HG02938 (cell line): ENCODE results near the gene SYNGR4.

Experiments used
- ATAC-seq: cut with Tn5 transposase; IDR thresholded peaks from one replicate; pipeline ENCODE4 v1.9.1; 2021; ENCODE audit warnings: mild to moderate bottlenecking, moderate library complexity; ENCODE audit not compliant: unreplicated experiment

SYNGR4 gene

DNA sequence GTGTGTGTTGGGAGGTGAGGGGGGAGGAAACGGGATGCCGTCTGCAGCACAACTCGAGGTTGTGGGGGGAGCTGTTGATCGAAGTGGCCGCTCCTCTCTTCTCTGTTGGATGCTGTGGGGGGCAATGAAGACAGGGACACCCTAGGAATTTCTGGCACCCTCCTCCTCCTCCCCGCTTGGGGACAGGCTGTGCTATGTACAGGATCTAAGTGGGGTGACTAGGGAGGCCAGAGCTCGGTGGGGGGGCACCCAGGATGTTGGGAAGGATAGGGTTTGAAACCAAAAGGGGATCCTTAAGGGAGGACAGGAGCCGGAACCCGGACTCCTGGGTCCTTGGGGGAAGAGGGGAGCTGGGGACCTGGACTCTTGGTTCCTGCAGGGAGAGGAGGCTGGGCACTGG is 31.3 kb downstream of the SYNGR4 start:
- no peak for ATAC-seq

DNA sequence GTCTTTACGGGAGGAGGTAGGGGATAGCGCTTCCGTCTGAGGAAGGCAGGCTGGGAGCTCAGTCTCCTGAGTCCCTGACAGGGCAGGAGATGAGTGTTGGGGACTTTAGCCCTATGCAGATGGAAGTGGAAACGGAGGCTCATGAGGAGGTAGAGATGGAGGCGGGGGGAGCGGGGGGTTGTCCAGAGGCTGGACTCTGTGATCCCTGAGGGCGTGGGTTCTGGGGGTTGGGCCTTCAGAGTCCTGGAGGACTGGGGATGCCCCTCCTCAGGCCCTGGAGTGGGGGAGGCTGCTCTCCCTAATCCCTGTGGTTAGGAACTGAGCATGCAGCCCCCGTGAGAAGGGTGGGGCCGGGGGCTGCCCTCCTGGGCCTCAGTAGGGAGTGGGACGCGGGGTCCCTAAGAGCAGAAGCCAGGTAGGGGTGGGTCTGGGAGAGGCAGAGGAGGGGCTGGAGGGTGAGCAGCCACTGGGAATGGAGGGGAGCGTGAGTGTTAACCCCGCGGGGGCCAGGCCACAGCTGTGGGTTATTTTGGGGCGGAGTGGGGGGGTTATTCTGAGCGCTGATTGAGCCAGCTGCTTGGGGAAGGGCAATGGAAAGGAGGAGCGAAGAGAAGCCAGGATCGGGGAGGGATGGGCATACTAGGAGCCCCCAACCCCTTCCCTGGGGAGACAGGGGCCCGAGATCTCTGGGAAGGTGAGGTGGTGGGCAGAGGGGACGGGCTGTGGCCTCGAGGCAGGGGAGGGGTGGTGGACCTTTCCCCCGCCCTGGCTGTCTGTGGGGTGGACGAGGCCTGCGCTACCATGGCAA is 32.1 kb downstream of the SYNGR4 start:
- ATAC-seq: no peak

DNA sequence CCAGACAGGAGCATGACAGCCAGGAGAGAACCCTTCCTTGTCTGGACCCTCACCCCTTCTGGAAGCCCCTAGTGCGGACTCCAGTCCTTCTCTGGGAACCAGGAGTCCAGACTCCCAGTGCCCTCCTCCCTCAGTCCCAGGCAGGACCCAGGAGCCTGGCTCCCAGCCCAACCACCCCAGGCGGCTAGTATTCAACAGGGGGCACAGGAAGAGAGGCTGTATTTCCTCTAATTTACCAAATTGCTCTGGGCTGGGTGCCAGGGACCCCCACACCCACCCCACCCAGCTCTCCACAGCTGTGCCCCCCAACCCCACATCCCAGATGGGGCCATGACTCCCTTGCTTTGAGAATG is 32.6 kb downstream of the SYNGR4 start:
- ATAC-seq: no peak

DNA sequence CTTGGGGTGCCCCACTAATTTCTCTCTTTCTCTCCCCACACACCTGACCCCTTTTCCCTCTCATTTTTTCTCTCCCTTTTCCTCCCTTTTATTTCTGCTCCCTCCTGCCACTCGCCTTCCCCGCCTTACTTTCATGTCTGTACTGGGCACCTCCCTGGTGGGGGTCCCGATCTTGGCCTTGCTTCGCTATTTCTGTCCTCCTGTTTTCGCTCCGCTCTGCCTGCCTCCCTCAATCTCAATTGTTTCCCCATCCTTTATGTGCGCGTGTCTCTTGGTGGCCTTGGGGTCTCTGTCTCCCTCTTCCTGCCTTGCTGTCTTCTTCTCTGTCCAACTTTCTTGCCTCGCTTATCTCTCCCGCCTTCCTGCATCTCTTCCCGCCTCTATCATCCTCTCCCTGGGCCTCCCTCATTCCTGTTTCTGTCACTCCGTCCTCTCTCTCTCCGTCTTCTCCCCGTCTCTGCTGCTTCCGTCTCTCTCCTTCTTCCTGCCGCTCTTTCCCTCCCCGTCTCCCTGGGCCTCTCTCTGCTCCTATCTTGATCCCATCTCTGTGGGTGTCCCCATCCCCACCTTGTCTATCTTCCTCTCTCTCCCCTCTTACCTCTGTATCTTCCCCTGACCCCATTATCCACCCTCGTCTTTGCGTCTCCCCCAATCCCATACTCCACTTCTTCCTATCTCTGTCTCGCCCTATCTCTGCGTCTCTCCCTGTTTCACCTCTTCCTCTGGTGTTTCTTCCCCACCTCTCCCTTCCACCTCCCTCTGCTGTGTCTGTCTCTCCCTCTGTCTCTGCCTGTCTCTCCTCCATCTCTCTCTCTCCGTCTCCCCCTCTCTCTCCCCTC is 33.3 kb downstream of the SYNGR4 start:
- no peak for ATAC-seq

DNA sequence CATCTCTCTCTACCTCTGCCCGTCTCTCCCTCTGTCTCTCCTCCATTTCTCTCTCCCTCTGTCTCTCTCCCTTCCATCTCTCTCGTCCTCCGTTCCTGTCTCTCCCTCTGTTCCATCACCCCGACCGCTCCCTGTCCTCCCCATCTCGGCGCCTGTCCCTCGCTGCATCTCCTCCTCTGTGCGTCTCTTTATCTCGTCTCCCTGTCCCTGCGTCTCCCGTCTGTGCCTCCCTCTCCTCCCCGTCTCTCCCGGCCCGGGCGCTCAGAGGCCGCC is 33.9 kb downstream of the SYNGR4 start:
- ATAC-seq: no peak

DNA sequence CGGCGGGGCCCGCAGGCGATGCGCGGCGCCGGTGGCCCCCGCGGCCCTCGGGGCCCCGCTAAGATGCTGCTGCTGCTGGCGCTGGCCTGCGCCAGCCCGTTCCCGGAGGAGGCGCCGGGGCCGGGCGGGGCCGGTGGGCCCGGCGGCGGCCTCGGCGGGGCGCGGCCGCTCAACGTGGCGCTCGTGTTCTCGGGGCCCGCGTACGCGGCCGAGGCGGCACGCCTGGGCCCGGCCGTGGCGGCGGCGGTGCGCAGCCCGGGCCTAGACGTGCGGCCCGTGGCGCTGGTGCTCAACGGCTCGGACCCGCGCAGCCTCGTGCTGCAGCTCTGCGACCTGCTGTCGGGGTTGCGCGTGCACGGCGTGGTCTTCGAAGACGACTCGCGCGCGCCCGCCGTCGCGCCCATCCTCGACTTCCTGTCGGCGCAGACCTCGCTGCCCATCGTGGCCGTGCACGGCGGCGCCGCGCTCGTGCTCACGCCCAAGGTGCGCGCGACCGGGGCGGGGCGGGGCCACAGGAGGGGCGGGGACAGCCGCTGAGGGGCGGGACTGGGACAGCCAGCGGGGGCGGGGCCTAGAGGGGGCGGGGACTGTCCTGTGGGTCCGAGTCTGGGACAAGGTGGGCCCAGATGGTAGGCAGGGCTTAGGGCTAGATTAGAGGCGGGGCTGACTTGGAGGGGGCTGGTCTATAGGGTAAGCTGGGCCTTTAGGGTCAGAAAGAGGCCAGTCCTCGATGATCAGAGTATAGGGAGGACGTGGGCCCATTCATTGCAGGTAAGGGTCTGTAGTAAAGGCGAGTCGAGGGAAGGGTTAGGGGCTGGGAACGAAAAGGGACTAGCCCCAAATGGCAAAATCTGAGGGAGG is 34.4 kb downstream of the SYNGR4 start:
- no peak for ATAC-seq

DNA sequence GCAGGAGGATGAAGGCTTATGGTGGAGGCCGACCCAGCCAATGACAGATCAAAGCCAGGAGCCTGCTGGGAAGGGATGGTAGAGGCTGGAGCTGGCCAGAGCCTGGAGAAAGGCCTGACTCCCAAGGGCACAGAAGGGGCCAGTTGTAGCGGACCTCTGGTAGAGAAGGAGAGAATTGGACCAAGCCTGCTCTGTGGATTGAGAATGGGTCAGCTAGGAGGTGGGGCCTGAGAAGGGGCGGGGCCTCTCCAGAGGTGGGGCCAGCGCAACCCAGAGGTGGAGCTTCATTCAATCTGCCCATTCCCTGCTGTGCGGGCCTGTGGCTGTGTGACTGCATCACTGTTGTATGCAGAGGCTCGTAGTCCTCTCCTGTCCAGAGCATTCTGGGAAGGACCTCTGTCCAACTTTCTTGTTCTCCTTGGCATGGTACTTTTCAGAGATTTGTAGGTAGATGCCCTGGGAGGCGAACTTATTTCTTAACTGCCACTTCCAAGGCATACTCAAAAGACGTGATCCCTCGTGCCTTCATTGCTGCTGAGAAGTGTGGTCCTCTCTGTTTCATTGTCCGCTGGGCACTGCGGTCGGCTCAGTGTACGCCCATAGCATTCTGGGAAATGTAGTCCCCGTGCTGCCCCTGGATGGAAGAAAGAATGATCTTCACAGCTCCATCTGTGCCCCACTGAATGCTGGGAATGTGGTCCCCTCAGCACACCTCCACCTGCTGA is 36.0 kb downstream of the SYNGR4 start:
- ATAC-seq: no peak

DNA sequence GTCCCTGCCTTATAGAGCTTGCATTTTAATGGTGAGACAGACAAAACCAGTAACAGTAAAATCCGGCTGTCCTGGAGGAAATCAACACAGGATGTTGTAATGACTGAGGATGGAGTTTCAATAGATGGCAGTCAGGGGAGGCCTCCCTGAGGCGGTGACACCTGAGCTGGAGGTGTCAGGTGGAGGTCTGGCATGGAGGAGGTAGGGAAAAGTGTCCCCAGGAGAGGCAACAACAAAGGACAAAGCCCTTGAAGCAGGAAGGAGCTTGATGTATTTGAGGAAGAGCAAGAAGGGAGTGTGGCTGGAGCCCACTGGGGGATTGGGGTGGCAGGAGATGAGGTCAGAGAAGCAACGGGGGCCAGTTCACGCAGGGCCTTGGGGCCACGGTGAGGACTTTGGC is 37.1 kb downstream of the SYNGR4 start:
- ATAC-seq: no peak

DNA sequence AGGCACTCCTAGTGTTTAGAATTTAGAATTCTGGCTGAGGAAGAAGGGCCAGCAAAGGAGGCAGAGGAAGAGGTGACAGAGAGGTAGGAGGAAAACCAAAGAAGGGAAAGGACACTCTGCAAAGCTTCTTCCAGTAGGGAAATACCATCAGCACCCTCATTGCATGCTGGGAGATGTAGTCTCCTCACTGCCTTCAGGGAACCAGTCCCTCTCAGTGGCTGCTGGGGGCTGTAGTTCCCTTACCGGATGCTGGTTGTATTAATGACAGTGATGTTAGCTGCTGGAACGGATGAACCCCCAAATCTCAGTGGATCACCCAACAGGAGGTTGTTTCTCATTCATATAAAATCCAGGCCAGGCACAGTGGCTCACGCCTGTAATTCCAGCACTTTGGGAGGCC is 39.4 kb downstream of the SYNGR4 start:
- ATAC-seq: no peak

DNA sequence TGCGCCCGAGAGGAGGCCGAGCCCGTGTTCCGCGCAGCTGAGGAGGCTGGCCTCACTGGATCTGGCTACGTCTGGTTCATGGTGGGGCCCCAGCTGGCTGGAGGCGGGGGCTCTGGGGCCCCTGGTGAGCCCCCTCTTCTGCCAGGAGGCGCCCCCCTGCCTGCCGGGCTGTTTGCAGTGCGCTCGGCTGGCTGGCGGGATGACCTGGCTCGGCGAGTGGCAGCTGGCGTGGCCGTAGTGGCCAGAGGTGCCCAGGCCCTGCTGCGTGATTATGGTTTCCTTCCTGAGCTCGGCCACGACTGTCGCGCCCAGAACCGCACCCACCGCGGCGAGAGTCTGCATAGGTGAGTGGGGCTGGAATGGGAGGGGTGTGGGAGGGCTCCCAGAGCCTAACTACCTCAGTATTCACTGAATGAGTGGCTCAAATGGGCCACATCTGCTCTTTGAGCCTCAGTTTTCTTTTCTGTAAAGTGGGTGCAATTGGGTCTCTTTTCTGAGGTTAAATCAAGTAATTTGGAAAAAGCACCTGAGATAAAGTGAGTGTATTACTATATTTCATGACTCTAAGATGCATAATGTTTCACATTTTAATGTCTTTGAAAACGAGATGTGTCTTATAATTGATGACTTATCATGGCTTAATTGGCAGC is 41.0 kb downstream of the SYNGR4 start:
- ATAC-seq: no peak

DNA sequence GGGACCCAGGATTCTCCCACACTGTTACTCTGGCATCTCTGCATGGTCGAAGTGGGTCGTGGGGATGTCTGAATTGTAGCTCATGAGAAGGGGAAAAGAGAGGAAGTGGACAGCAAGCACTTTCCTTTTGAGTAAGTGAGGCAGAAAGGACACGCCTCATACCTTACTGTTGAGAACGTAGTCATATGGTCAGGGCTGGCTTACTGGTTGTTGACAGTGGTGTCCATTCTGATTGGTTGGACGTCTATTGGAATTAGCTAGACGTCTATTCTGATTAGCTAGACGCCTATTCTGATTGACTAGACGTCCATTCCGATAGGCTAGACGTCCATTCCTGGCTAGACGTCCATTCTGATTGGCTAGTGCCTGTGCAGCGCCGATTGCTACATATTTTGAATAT is 41.7 kb downstream of the SYNGR4 start:
- ATAC-seq: no peak

DNA sequence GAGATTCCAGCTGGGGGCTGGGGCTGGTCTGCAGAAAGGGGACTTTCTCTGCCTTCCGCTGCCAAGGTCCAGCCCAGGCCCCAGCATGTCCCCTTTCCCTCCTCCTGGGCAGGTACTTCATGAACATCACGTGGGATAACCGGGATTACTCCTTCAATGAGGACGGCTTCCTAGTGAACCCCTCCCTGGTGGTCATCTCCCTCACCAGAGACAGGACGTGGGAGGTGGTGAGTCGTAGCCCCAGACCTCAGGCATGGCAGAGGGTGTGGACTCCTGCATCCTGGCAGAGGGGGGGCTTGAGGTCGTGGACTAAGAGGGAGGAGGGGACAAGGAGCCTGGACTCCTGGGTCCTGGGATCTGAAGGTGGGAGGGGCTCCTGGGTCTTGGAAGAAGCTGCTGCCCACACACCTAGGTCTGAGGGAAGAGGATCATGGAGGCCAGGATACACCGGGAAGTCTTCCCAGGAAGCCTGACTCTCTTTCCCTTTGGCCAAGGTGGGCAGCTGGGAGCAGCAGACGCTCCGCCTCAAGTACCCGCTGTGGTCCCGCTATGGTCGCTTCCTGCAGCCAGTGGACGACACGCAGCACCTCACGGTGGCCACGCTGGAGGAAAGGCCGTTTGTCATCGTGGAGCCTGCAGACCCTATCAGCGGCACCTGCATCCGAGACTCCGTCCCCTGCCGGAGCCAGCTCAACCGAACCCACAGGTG is 49.9 kb downstream of the SYNGR4 start:
- no peak for ATAC-seq

DNA sequence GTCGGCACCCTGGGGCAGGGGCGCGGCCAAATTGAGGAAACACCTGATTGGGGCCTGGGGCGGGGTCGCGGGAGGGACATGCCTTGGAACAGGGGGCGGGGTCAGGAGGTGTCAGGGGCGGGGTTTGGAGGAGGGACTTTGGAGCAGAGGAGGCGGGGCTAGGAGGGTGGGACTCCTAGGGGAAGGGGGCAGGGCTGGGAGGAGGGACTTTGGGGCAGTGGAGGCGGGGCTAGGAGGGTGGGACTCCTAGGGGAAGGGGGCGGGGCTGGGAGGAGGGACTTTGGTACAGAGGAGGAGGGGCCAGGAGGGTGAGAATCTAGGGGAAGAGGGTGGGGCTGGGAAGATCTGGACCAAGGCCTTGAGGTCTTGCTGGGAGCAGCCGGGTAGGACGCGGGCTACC is 51.2 kb downstream of the SYNGR4 start:
- ATAC-seq: no peak

DNA sequence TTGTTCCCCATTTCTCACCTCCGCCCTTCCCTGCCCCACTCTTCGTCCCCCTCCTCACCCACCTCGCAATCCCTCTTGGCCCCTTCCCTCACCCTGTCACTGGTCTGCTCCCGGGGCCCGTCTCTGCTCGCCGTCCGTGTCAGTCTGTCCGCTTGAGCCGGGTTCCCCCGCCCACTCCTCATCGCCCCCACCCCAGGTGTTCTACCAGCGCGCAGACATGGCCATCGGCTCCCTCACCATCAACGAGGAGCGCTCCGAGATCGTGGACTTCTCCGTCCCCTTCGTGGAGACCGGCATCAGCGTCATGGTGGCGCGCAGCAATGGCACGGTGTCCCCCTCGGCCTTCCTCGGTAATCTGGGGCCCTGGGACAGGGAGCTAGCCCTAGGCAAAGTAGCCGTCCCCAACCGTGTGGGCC is 51.6 kb downstream of the SYNGR4 start:
- ATAC-seq: no peak

DNA sequence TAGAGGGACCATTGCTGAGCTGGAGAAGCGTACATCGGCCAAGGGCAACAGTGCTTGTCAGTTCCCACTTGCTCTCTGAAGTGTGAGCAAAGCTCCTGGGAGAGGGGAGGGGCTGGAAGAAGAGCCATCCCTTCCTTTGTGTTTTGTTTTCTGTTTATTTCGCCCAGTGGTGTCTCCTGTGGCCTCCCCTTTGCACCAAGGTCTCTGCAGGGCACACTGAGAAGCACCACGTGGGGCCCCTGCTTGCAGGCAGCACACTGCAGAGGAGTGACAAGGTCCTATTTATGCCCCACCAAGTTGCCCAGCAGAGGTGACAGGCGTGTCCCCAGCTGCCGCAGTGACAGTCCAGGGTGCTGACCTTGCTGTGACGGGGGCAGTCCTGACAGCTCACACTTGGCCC is 53.3 kb downstream of the SYNGR4 start:
- no peak for ATAC-seq

DNA sequence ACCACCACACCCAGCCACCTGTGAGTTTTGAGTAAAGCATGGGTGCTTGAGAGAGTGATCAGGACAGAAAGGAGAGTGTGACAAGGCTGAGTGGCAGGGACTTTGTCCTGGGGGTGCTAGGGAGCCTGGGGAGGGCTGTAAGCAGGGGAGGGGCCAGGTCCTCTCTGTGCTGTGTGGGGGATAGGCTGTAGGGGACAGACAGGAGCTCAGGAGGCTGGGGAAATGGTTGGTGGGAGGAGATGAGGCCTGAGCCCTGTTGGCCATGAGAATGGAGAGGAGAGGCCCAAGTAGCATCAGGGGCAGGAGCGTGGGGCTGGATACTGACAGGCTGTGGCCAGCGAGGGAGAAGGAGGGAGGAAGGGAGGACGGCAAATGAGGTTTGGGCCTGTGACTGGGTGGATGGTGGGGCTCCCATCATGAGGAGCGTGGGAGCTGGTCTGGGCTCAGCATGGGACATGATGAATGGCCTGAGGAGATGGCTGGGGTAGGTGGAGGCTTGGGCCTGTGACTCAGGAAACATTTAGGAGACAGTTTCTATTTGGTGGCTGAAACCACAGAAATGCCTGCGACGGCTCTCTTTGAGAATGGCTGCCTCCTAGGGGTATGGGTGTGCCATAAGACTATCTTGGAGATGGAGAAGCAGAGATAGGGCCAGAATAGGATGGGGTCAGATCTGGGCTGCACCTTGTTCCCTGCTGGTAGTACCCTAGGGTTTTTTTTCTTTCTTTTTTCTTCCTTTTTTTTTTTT is 54.3 kb downstream of the SYNGR4 start:
- ATAC-seq: no peak

DNA sequence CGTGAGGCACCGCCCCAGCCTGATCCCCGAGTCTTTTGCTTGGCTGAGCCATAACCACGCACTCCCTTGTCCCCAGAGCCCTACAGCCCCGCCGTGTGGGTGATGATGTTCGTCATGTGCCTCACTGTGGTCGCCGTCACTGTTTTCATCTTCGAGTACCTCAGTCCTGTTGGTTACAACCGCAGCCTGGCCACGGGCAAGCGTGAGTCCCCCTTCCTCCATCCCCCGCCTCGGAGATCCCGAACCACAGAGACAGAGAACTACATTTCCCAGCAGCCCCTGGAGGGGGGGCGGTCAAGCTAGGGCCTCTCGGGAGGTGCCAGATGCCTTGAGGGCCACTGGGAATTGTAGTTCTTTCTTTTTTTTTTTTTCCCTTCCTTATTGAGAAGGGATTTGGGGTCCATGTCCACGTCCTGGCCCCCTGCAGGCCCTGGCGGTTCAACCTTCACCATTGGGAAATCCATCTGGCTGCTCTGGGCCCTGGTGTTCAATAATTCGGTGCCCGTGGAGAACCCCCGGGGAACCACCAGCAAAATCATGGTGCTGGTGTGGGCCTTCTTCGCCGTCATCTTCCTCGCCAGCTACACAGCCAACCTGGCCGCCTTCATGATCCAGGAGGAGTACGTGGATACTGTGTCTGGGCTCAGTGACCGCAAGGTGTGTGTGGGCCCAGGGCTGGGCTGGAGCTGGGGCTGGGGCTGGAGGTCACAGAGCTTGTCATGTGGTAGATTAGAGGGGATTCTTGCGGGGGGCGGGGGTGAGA is 55.2 kb downstream of the SYNGR4 start:
- ATAC-seq: no peak

DNA sequence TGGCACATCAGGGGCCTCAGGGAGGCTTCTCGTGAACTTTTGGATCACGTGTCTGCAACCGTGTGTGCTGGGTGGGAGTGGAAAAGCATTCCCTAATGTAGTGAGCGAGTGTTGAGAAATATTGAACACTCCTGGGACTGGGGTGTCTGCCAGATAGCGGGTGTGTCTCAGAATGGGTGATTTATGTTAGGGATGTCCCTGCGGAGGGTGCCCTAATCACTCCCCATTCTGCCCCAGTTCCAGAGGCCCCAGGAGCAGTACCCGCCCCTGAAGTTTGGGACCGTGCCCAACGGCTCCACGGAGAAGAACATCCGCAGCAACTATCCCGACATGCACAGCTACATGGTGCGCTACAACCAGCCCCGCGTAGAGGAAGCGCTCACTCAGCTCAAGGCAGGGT is 57.4 kb downstream of the SYNGR4 start:
- ATAC-seq: no peak
